ENCODE measurements around the gene SLC15A5. TPM values are rescaled to one million over a fixed set of nuclear protein-coding genes. Genes with fewer than 3 reads are reported as not detected.

Gene SLC15A5
- total RNA-seq, 1 donor from 2014 or later = not detected

- DNase-seq (ENCODE audit: low spot score in 2 of 2) = no peak
- H3K27me3 ChIP-seq = no peaks in the 10 kb centered on the region
- no peaks in the 10 kb centered on the region for H3K4me1 ChIP-seq
- TF ChIP-seq CTCF (IDR thresholded peaks at IDR 0.05) = no peak
- H3K4me3 ChIP-seq = no peak overlapping the region
- no peaks in the 10 kb centered on the region for H3K36me3 ChIP-seq
- peaks cover 0 to 3% of the 10 kb centered on the region in 2 donors for H3K9me3 ChIP-seq
- intact Hi-C loops (cut with DNase I) = no loop called here
- no peak overlapping the region for H3K27ac ChIP-seq
These were observed 92.8 kb downstream of the SLC15A5 start for GRCh38 chr12:16184681-16185080.

GRCh38 chr12:16183541-16183940 lies 93.9 kb downstream of the SLC15A5 start:
- H3K4me3 ChIP-seq = no peak overlapping the region
- peaks cover 0 to 3% of the 10 kb centered on the region in 2 donors for H3K9me3 ChIP-seq
- intact Hi-C loops (cut with DNase I) = no loop called here
- no peaks in the 10 kb centered on the region for H3K36me3 ChIP-seq
- H3K27ac ChIP-seq = no peak overlapping the region
- TF ChIP-seq CTCF (IDR thresholded peaks at IDR 0.05) = no peak
- H3K27me3 ChIP-seq = no peaks in the 10 kb centered on the region
- DNase-seq (ENCODE audit: low spot score in 2 of 2) = no peak
- no peaks in the 10 kb centered on the region for H3K4me1 ChIP-seq

GRCh38 chr12:16175840-16176239 lies 101.6 kb downstream of the SLC15A5 start:
- intact Hi-C loops (cut with DNase I) = no loop called here
- no peak for TF ChIP-seq CTCF (IDR thresholded peaks at IDR 0.05)
- no peak for DNase-seq (ENCODE audit: low spot score in 2 of 2)
- Histone ChIP-seq H3K9me3 (peaks cover 0 to 3% of the 10 kb centered on the region in 2 donors), H3K36me3 (no peaks in the 10 kb centered on the region), H3K27ac (no peak overlapping the region), H3K4me3 (no peak overlapping the region), H3K27me3 (no peaks in the 10 kb centered on the region), H3K4me1 (no peaks in the 10 kb centered on the region)

GRCh38 chr12:16174282-16174681 lies 103.2 kb downstream of the SLC15A5 start:
- Histone ChIP-seq H3K9me3 (no peaks in the 10 kb centered on the region), H3K36me3 (no peaks in the 10 kb centered on the region), H3K27me3 (no peaks in the 10 kb centered on the region), H3K27ac (no peak overlapping the region), H3K4me1 (no peaks in the 10 kb centered on the region), H3K4me3 (no peak overlapping the region)
- intact Hi-C loops (cut with DNase I) = no loop called here
- no peak for TF ChIP-seq CTCF (IDR thresholded peaks at IDR 0.05)
- DNase-seq (ENCODE audit: low spot score in 2 of 2) = no peak

GRCh38 chr12:16171348-16171747 lies 106.1 kb downstream of the SLC15A5 start:
- Histone ChIP-seq H3K27ac (no peak overlapping the region), H3K27me3 (no peaks in the 10 kb centered on the region), H3K4me1 (no peaks in the 10 kb centered on the region), H3K9me3 (no peaks in the 10 kb centered on the region), H3K4me3 (no peak overlapping the region), H3K36me3 (no peaks in the 10 kb centered on the region)
- no peak for TF ChIP-seq CTCF (IDR thresholded peaks at IDR 0.05)
- no peak for DNase-seq (ENCODE audit: low spot score in 2 of 2)
- intact Hi-C loops (cut with DNase I) = no loop called here

- no peak overlapping the region for H3K27ac ChIP-seq
These were observed 109.4 kb downstream of the SLC15A5 start for GRCh38 chr12:16168078-16168477.

More at GRCh38 chr12:16168078-16168477, 109.4 kb downstream of the SLC15A5 start:
- H3K27me3 ChIP-seq = no peaks in the 10 kb centered on the region
- H3K4me3 ChIP-seq = no peak overlapping the region
- intact Hi-C loops (cut with DNase I) = no loop called here
- H3K36me3 ChIP-seq = no peaks in the 10 kb centered on the region
- no peak for TF ChIP-seq CTCF (IDR thresholded peaks at IDR 0.05)
- DNase-seq (ENCODE audit: low spot score in 2 of 2) = no peak
- H3K9me3 ChIP-seq = no peaks in the 10 kb centered on the region
- no peaks in the 10 kb centered on the region for H3K4me1 ChIP-seq

All from ascending aorta (tissue), 2 donors.